Activated T-cell treated with anti-CD3 and anti-CD28 coated beads for 1 hour (primary cell): Measurements from ENCODE around the gene EXOSC1.
A peak's percentile ranks its signal among the peaks of the same experiment; 100 is the strongest.
"Not testable (repeated sequence)": the region's sequence is repeated elsewhere in the genome, so short reads cannot be mapped to it uniquely, and the experiment has no call there.

Experiments used
- DNase-seq: peaks from one replicate; pipeline ENCODE4 v3.0.0-alpha.2; 2020; ENCODE audit warnings: low read depth

The EXOSC1 gene, protein sequence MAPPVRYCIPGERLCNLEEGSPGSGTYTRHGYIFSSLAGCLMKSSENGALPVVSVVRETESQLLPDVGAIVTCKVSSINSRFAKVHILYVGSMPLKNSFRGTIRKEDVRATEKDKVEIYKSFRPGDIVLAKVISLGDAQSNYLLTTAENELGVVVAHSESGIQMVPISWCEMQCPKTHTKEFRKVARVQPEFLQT

DNA sequence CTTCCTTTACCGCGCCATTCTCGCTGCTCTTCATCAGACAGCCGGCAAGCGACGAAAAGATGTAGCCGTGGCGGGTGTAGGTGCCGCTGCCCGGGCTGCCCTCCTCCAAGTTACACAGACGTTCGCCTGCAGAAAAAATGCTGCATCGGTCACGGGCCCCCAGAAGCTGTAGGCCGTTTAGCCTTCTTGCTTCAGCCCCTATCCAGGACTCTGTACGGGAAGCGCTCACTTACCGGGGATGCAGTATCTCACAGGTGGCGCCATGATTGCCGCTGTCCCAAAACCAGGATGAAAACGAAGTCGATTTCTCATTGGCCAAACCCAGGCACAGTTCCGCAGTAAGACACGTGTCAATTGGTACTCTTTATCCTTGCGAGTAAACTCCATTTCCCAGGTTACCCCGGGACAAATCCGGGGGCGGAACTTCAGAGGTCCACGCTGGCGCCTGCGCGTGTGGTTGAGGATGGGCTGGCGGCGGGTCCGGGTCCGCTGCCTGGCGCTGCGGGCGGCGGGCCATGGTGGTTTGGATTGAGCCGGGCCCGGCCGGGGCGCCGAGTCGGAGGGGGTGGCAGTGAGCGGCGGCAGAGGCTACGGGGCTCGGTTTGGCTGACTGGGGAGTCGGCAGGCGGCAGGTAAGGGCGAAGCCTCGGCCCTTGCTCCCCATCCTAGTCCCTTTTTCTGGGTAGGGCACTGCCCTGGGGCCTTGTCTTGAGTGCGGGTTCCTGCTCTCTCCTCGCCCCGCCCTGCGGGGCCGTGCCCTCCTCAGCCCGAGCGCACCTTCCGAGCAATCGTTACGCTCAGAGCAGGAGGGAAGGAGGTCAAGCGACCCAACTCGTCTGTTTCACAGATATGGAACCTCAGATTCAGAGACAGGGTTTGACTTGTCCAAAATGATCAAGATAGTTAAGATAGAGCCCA, at the start of gene EXOSC1, which contains the start of gene ZDHHC16:
Gene EXOSC1, minus strand, starts transcription at position 285 of the 918 bp plus-strand sequence. Its CDS starts 21 bp downstream, at position 264.
Gene ZDHHC16, plus strand, starts transcription at position 454 of the 918 bp plus-strand sequence. CDS start 5,501 bp downstream, outside the sequence.
- DNase-seq, result peak; percentile 79

DNA sequence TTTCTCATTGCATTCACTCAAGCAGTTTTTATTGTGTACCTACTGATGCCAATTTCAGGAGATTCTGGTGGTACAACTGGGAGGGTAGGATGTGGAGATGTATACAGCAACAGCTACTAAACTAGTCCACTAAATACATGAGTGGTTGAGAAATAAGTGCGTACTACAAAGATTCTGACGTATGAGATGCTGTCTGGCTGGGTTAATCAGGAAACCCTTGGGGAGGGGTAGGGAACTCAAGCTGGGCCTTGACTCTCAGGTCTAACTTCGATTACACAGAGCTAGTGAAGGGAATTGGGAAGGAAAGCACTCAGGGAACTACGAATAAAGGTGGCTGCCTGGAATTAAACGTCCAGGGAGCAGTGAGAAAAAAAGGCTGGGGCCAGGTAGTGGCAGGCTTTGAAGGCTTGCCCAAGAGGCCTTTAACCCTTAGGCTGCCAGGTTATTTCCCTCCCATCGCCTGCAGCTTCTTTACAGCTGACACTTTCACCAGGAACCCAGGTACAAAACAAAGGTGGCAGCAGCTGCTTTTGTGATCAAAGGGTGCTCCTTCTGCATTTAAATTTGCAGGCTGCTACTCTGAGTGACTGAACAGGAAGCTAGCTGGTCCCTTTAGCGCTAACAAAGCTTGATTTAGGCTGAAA, 49.2 kb upstream of the EXOSC1 start:
- no peak for DNase-seq

DNA sequence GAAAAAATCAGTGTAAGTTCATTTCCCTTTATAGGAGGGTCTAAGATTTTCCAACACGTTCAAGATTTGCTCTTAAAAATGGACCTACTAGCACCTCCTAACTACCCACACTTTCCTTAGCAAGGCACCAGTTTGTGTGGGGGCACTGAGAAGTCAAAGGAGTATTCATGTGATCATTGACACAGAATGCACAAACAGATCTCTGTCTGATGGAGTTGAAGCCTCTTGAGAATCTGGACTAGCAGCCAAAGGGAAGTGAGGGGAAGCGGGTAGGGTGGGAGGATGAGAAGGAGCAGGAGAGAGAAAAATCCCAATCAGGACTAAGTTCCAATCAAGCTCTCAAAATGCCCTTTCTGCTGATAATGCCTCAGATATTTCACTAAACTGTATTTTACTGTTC, 48.3 kb upstream of the EXOSC1 start:
- no peak for DNase-seq

DNA sequence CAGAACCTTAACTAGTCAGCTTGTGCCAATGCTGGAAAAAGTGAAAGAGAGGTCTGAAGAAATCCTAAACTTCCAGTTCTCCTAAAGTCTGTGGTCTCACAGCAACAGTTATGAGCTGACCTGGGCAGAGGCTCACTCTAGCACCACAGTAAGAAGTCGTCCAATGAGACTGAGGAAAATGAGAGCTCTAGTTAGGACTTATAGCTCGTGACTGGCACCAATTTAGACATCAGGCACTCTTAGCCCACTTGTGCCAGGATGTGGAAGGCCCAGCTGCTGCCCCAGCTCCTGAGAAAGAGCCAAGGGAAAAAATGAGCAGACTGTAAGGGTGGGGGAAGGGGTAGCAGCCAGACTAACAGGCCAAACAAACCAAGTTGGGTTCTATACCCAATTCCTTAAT, 44.8 kb upstream of the EXOSC1 start:
- DNase-seq, result no peak

DNA sequence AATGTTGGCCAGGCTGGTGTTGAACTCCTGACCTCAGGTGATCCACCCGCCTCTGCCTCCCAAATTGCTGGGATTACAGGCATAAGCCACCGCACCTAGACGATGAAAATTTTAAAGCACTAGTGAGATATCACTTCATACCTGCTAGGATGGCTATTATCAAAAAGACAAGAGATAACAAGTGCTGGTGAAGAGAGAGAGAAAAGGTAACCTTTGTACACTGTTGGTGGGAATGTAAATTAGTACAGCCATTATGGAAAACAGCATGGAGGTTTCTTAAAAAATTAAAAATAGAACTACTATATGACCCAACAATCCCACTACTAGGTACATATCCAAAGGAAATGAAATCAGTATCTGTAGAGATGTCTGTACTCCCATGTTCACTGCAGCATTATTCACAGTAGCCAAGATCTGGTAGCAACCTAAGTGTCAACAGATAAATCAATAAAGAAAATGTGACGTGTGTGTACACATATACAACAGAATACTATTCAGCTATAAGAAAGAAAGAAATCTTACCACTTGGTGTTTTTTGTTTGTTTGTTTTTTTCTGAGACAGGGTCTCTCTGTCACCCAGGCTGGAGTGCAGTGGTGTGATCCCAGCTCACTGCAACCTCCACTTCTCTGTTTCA, 40.0 kb upstream of the EXOSC1 start:
- no peak for DNase-seq

DNA sequence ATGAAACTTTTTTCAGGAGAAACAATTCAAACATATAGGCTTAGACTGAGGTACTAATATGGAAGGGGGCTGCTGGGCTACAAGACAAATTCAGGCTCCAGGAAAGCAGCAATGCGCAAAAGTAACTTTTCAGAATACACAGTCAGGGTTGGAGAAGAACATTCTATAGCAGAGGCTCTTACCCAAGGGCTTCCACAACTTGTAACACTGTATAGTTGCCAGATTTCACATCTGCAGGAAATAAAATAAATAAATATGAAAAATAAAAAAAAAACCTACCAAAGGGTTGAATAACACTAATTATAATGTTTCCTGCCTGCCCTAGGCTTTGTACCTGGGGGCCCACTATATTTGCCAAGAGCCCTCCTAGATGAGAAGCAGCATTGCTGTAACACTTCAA, 38.1 kb upstream of the EXOSC1 start:
- DNase-seq, result no peak

DNA sequence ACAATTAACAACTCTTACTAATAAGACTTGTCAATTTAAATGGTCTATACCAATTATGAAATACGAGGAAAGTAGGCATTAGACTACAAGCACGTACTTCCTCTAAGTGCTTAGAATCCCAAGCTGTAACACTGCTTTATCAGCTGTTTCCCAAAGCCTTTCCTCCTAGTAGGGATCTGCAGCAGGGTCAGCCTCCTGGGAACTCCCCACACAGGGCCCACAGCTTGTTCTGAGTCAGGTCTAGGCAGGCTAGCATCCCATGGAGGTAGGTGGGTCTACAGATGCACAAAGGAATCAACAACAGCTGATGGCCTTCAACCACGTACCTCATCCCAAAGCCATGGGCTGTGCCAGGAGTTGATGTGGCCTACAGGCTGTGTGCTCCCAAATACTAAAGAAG, 37.7 kb upstream of the EXOSC1 start:
- no peak for DNase-seq

DNA sequence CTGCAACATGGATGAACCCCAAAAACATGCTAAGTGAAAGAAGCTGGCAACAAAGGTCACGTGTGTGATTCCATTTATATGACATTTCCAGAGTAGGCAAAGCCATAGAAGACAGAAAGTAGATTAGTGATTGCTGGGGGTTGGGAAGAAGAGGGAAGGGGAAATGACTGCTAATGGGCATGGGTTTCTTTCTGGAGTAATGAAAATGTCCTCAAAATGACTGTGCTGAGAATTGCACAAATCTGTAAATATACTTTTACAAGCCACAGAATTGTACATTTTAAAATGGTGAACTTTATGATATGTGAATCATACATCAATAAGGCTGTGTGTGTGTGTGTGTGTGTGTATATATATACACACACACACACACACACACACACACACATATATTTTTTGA, 36.6 kb upstream of the EXOSC1 start:
- no peak for DNase-seq

DNA sequence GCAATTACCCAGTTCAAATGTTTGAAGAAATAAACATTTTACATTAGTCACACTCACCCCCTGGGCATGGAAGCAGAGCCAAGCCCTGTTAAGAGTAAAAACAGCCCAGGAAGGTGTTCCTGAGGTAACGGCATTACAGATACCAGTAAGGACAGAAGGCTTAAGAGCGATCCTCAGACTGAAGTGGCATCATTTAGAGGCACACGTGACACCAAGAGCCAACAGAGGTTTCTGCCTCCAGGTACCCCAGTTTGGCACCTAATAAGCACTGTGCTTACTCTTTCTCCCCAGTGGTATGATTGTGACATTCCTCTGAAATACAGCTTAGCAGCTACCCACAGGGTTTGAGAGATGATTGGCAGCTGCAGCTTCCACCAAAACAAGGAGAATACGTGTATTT, 35.3 kb upstream of the EXOSC1 start:
- no peak for DNase-seq

DNA sequence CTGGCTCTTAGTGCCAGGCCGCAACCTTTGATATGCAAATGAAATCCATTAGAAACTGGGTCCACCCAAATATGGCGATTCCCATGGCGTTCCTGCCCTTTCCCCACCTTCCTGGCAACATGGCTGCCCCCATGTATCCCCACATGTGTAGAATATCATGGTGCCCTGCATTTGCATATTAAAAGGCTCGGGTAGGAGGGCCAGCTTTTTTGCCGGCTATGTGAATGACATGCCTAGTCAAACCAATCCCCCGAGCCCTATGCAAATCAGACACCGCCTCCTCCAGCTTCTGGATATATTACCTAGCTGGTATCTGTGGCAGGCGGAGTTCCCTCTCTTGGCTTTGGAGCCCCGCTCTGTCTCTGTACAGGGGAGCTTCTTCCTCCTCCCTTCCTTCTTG, 34.1 kb upstream of the EXOSC1 start:
- DNase-seq, result no peak

DNA sequence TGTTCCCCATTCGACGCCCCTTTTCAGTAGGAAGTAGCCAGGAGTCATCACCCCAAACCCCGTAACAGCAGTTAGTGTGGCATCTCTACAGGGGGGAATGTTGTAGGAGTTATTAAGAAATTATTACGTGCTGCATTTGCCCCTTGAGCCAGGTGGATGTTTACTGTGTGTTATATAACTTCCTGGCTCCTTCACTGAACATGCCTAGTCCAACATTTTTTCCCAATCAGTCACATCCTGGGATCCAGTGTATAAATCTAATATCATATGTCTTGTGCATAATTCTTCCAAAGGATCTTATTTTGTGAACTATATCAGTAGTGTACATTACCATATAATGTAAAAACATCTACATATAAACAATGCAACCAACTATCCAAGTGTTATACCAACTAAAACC, 33.6 kb upstream of the EXOSC1 start:
- not testable (repeated sequence) for DNase-seq

DNA sequence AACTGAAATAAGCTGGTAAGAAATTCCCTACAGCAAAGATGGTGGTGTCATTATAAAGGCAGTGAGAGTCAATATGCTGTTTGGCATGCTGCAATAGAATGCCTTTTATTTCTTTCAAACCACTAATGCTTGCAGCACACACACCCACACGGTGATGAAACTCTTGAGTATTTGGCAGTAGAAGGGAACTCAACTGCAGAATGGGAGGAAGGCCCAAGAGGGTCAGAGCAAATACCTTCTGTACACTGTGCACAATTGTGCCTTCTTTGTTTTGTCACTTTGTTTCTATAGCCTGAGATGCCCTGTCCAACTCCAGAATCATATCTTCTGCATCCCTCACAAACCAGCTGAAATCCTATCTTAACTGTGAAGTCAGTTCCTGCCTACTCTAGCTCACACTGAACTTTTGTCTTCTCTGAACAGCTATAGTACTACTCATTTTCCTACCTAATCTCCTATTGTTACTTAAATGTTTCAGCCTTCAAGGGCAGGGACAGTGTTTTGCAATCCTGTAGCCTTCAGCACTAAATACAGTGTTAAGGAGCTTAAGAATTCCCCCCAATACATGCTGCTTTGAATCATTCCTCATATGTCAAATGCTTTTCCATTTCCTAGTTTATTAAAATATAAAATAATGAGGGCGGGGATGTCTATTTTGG, 30.3 kb upstream of the EXOSC1 start:
- no peak for DNase-seq

DNA sequence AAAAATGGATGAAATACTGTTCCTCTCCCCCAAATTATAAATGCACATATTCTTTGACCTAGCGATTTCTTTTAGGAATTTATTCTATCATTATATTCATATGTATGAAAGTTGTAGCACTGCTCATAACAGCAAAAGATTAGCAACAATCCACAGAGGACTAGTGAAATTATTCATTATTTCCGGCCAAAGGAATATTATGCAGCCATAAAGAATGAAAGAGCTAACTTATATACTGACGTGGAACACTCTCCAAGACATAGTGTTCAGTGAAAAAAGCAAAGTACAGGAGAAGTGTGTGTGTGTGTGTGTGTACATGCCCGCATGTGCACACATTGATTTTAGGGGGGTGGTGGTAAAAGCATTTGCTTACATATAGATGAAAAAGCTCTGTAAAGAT, 29.1 kb upstream of the EXOSC1 start:
- no peak for DNase-seq

DNA sequence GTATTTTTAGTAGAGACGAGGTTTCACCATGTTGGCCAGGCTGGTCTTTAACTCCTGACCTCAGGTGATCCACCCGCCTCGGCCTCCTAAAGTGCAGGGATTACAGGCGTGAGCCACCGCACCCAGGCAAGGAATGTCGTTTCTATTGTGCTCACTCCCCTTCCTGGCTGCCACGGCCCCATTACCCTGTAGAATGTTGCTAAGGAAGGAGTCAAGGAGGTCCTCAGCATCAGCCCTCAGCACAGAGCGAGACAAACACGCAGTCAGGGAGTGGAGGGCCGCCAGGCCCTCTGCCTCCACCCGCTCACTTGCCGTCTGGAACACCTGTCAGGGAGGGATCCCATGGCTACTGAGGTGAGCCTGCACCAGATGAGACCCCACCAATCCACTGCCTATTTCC, 23.0 kb upstream of the EXOSC1 start:
- not testable (repeated sequence) for DNase-seq

DNA sequence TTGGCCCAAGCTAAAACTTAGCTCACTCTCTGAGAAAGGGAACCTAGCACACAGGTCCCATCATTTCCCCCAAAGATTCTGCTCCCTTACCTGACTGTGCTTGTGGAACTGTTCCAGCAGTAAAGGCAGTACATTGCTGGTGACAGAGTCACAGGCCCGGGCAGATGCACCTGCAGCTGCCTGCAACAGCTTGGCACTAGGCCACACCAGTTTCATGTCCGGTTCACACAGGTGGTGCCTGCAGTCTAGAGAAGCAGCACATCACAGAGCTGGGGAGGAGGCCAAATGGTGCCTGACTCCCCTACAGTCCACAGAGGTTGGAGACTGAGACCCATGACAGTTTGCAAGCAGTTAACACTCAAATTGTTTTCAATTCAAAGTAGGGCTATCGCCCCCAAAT, 22.4 kb upstream of the EXOSC1 start:
- DNase-seq, result no peak

DNA sequence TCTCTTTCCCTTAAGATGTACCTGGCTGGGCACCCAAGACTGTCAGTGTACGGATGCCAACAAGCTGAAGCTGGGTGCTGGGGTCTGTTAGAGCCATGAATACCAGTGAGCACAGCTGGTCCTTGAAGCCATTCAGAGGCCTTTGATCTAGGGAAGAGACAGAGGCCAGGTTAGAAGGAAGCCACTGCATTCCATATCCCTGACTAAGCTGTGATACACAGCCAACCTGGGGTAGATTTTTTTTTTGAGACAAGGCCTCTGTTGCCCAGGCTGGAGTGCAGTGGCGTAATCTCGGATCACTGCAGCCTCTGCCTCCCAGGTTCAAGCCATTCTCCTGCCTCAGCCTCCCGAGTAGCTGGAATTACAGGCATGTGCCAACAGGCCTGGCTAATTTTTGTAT, 20.9 kb upstream of the EXOSC1 start:
- no peak for DNase-seq

DNA sequence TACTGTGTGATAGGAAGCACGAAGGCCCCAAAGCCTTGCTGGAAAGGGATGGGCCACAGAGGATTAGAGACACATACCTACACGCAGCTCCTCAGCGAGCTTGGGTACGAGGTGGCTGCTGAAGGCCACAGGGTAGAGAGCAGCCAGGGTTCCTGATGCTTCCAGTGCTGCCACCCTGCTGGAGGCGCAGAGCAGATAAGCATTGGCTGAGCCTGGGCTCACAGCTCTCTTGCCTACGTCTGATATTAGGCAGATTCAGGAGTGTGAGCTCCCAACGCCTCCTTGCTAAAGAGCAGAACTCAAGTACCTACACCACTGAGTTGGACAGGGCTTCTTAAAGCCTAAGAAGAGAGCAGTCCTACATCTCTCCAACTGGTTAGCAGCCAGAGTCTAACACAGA, 20.2 kb upstream of the EXOSC1 start:
- DNase-seq, result no peak

DNA sequence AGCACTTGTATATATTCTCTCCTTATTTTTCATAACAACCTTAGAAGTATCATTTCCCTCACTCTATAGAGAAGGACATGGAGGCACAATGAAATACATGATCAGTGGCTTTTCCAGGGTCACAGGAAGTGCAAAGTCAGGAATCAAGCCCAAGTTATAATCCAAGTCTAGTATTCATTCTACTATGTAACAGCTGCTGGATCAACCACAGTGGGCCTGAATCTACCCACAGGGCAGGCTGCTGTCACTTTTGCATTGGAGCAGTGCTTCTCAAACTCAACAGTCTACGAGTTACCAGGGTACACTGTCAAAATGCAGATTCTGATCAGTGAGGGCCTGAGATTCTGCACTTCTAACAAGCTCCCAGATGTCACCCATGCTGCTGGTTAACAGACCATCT, 18.4 kb upstream of the EXOSC1 start:
- DNase-seq, result no peak

DNA sequence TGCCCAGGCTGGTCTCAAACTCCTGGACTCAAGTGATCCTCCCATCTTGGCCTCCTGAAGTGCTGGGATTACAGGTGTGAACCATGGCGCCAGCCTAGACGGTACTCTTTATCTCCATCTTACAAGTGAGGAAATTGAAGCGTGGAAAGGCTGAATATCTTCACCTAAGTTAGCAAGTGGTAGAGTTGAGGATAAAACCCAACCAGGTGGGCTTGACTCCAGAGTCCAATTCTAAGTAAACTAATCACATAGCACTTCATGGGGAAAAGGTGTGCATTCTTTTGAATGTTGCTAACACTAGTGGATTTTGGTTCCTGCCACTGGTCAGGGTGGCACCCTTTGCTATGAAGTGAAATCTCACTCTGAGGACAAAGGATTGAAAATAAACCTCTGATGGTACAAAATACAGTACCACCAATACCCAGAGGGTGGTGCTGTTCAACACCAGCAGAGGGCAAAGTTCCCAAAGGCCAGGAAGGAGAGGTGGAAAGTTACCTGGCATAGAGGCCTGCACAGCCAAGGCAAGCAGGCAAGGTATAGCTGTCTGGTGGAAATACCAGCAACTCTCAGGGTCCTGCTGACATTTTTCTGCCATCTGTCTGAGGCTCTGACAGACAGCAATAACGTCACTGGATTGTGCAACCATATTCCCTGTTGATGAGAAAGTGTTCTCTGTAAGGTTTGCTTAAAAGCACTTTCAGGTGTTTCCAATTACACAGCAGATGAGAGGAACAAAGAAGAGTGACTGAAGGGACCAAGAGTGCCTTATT, 17.7 kb upstream of the EXOSC1 start:
- peak; percentile 17 for DNase-seq

DNA sequence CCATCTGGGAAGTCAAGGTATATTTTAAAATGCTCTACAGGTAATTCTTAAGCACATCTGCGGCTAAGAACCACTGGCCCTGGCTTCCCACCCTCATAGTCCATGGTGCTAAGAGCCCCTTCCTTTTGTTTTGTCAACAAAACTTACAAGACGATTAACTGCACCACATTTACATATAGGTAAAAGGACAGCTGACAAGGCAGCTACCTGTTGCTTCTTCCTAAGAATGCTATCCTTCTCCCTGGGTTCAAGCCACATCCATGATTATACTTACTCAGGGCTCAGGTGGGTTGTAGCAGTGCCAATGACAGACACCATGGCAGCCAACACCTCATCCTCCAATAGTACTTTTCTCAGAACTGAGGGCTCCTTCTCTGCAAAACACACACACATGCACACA, 16.5 kb upstream of the EXOSC1 start:
- DNase-seq, result no peak

DNA sequence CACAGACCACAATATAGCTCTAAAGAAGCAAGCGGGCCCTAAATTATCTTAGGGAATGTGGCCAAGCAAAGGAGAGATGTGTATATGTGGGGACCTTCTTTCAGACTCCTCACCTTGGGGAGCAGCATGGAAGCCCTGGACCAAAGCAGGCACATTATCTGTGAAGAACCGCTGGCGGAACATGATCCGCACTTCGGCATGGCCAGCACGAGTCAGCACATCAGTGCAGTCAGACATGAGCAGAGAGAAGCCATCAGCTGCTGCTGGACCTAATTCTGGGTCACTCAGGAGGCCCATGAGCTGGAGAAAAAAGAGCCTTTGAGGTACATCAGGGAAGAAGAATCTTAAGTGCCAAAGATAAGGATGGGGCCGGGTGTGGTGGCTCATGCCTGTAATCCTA, 14.1 kb upstream of the EXOSC1 start:
- no peak for DNase-seq
